GM23248 (cell line): ENCODE data around the gene SNRPD3. TPM values are rescaled to one million over a fixed set of nuclear protein-coding genes. Genes with fewer than 3 reads are reported as not detected.

Experiments
- DNase-seq: peaks from one replicate; pipeline ENCODE4 v3.0.0-alpha.2; 2015
- H2AFZ ChIP-seq: fragments of 200-600 bp; sonication (generic); 2 replicates; pipeline ENCODE4 v1.6.1; 2016; ENCODE audit warnings: antibody characterized with exemption
- H3F3A ChIP-seq: fragments of 200-600 bp; sonication (generic); 2 replicates; pipeline ENCODE4 v1.6.1; 2016; ENCODE audit warnings: mild to moderate bottlenecking, antibody characterized with exemption, mixed run types; ENCODE audit not compliant: insufficient read depth
- H3K27ac ChIP-seq: fragments of 200-600 bp; sonication (generic); 2 replicates; pipeline ENCODE4 v1.5.1; 2016; ENCODE audit warnings: mild to moderate bottlenecking
- H3K27me3 ChIP-seq: fragments of 200-600 bp; sonication (generic); replicated peaks from 2 replicates; pipeline ENCODE4 v1.6.1; 2016; ENCODE audit warnings: mild to moderate bottlenecking; ENCODE audit not compliant: insufficient read depth
- H3K36me3 ChIP-seq: fragments of 200-600 bp; sonication (generic); 2 replicates; pipeline ENCODE4 v1.6.1; 2016; ENCODE audit warnings: low read depth, mild to moderate bottlenecking
- H3K4me1 ChIP-seq: fragments of 200-600 bp; sonication (generic); 2 replicates; pipeline ENCODE4 v1.6.1; 2016; ENCODE audit warnings: mild to moderate bottlenecking; ENCODE audit not compliant: insufficient read depth
- H3K4me2 ChIP-seq: fragments of 200-600 bp; sonication (generic); one replicate; pipeline ENCODE4 v1.6.1; 2016; ENCODE audit warnings: mild to moderate bottlenecking; ENCODE audit not compliant: unreplicated experiment
- H3K4me3 ChIP-seq: fragments of 200-600 bp; sonication (generic); 2 replicates; pipeline ENCODE4 v1.5.1; 2016; ENCODE audit warnings: mild to moderate bottlenecking
- H3K79me2 ChIP-seq: fragments of 200-600 bp; sonication (generic); 2 replicates; pipeline ENCODE4 v1.6.1; 2016; ENCODE audit warnings: mild to moderate bottlenecking; ENCODE audit not compliant: insufficient read depth
- H3K9ac ChIP-seq: fragments of 200-600 bp; sonication (generic); 2 replicates; pipeline ENCODE4 v1.6.1; 2016; ENCODE audit warnings: mild to moderate bottlenecking
- H3K9me2 ChIP-seq: fragments of 200-600 bp; sonication (generic); 2 replicates; pipeline ENCODE4 v1.6.1; 2016; ENCODE audit warnings: mixed run types, mild to moderate bottlenecking, moderate library complexity; ENCODE audit not compliant: insufficient read depth
- H3K9me3 ChIP-seq: fragments of 200-600 bp; sonication (generic); one replicate; pipeline ENCODE4 v1.6.1; 2017; ENCODE audit warnings: low read depth
- H4K20me1 ChIP-seq: fragments of 200-600 bp; sonication (generic); 2 replicates; pipeline ENCODE4 v1.6.0; 2016; ENCODE audit not compliant: insufficient read depth
- EZH2 ChIP-seq: fragments of 200-600 bp; sonication (generic); IDR thresholded peaks from 2 replicates; pipeline ENCODE4 v1.6.1; 2018; ENCODE audit warnings: antibody characterized with exemption, mild to moderate bottlenecking; ENCODE audit not compliant: insufficient read depth, poor library complexity, severe bottlenecking
- EZH2phosphoT487 ChIP-seq: fragments of 200-600 bp; sonication (generic); IDR thresholded peaks from 2 replicates; pipeline ENCODE4 v1.6.1; 2018; ENCODE audit warnings: antibody characterized with exemption, moderate library complexity, mild to moderate bottlenecking, low read depth; ENCODE audit not compliant: insufficient read depth
- WGBS, 2 experiments: methylation state at CpG; one replicate each; pipeline ENCODE4 v1.1.6; 2015 to 2017; ENCODE audit warnings: low lambda C conversion rate in 2 of 2, low coverage in 1 of 2; ENCODE audit errors: missing lambda C conversion rate in 2 of 2; 5-methylcytosine and 5-hydroxymethylcytosine counted together
- in situ Hi-C: fragments of 300-500 bp; cut with MboI; formaldehyde crosslinking; loops from 2 replicates; pipeline ENCODE4 v1.15.0; 2020
- polyA plus RNA-seq: library from polyadenylated mRNA; unstranded; fragments of >200 nt; fragmentation: Nextera tagmentation; extraction: Ambion mirVana; gene quantifications from 2 replicates; pipeline ENCODE4 v1.2.1, GENCODE V29; 2016
- total RNA-seq: library from RNA; depleted of rRNA; stranded (reverse); fragments of >200 nt; shearing (Covaris generic); gene quantifications from 2 replicates; pipeline ENCODE4 v1.2.3, GENCODE V29; 2014

Gene SNRPD3
- total and polyA plus RNA-seq, 2 experiments from 2014 or later, result 106 to 109 TPM

DNA sequence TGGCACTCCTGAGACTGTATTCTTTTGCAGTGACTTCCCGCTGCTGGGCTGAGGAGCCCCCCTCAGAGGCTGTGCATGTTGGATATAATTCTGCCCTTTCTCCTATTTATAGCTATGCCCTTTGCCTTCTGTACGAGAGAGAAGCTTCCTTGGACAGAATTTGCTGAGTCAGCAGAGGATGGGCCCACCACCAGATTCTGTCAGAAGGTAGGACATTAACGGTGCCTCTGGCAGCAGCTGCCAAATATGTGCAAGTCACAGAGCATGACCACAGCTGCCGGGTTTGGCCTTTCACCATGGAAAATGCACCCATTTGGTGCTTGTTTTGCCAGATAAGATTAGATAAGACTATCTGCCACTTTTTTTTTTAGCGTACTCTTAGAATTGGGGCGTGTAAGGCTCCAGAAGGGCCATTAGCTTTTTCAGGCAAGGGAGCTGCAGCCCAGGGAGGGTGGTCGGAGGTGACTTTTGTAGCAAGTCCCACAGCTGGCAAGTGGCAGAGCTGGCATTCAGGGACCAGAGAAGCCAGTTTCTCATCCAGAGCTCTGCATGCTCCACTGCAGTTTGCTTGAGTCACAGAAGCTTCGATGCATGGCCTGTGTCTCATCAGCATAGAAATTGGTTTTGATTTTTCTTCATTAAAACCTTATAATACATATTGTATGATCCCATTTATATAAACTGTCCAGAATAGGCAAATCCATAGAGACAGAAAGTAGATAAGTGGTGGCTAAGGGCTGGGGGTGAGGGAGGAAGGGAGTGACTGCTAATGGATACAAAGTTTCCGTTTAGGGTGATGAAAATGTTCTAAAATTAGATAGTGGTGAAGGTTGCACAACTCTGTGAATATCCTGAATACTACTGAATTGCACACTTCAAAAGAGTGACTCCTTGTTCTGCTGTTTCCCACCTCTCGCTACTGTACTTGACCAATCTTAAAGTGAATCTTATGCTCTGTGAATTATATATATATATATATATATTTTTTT is 44.9 kb upstream of the SNRPD3 start:
- peak; percentile 83 for DNase-seq
- Histone ChIP-seq H3K4me1 (peaks cover 16% of the 10 kb centered on the region), H2AFZ (no peak overlapping the region), H3K4me2 (peak overlapping the region; percentile 3), H3K9ac (no peak overlapping the region), H3K36me3 (no peaks in the 10 kb centered on the region), H3F3A (0 out of 2 replicates have a peak, but pooled peaks cover 9% of the 10 kb centered on the region), H4K20me1 (no peaks in the 10 kb centered on the region), H3K4me3 (no peak overlapping the region), H3K79me2 (no peaks in the 10 kb centered on the region), H3K27ac (no peak overlapping the region), H3K9me2 (no peaks in the 10 kb centered on the region), H3K9me3 (no peaks in the 10 kb centered on the region), H3K27me3 (0 out of 2 replicates have a peak, but pooled peaks cover 9% of the 10 kb centered on the region)
- TF ChIP-seq EZH2phosphoT487 (0 out of 2 replicates have a peak, but pooled peaks have one; percentile 75), EZH2 (no peak)
- in situ Hi-C loops, result loop anchor here (10.0 kb wide), 1 partner anchor 186 kb away; no protein-coding TSS in a partner anchor
- 61 to 65% methylated on average over 10 of the region's 10 CpGs for WGBS, 2 experiments

DNA sequence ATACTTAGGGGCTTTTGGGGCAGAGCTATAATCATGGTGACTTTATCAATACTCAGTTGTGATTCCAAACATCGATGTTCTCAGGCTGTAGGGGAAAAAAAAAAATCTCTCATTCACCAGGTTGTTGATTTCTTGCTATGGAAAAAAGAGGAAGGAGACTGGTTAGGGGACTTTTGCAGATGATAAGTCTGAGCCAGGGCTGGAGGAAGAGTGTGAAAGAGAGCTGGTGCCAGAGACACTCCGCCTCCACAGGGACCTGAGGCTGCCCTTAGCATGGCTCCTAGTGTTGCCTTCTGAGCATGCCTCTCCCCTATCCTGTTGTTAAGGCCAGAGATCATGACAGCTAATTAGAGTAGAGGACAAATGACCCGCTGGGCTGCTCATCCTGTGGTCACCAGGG is 43.8 kb upstream of the SNRPD3 start:
- H3K27ac ChIP-seq, result no peak overlapping the region
- no peak overlapping the region for H3K4me3 ChIP-seq
- no peaks in the 10 kb centered on the region for H3K79me2 ChIP-seq
- in situ Hi-C loops, result loop anchor here (10.0 kb wide), 1 partner anchor 187 kb away; no protein-coding TSS in a partner anchor
- 0 out of 2 replicates have a peak, but pooled peaks cover 9% of the 10 kb centered on the region for H3K27me3 ChIP-seq
- H3K9me3 ChIP-seq, result no peaks in the 10 kb centered on the region
- H3K4me1 ChIP-seq, result peaks cover 19% of the 10 kb centered on the region
- DNase-seq, result no peak
- no peaks in the 10 kb centered on the region for H3K36me3 ChIP-seq
- no peaks in the 10 kb centered on the region for H3K9me2 ChIP-seq
- no peaks in the 10 kb centered on the region for H4K20me1 ChIP-seq
- no peak overlapping the region for H3K9ac ChIP-seq
- H3F3A ChIP-seq, result peaks cover 19% of the 10 kb centered on the region
- H3K4me2 ChIP-seq, result no peak overlapping the region
- H2AFZ ChIP-seq, result no peak overlapping the region
- 94 to 99% methylated on average over 3 of the region's 3 CpGs for WGBS, 2 experiments
- TF ChIP-seq EZH2 (no peak), EZH2phosphoT487 (no peak)

DNA sequence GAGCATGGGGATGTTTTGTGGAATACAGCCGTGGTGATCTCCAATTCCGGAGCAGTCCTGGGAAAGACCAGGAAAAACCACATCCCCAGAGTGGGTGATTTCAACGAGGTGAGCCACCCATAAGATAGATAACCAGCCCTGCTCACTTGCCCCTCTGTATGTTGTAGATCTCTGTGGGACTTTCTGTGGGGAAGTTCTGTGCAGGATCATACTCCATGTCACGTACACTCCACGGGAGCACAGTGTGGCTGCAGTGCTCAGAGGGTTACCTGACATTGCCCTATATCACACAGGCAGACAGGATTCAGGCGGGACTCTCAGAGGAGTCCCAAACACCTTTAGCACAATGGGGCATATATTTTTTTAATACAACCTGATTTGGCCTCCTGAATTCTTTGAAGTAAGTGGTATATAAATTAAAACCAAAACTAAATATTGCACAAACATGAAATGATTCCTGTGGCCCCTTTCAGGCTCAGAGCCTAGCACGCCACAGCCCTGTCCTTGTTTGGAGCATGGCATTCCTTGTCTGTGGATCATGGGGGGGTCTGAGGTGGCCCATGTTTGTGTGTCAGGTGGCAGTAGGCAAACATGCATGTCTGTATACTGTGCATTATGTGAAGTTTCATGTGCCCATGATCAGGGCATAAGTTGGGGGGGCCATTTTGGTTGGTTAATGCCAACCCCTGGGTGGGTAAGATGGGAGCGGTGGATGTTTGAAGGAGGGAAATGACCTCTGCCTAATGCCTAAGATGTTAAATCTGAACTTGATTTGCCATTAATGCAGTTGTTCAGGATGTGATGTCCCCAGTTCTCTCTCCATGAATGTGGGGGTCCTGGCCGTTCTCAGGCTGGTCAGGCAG is 42.2 kb upstream of the SNRPD3 start:
- Histone ChIP-seq H3K9me2 (no peaks in the 10 kb centered on the region), H3K27ac (no peak overlapping the region), H3K79me2 (no peaks in the 10 kb centered on the region), H2AFZ (no peak overlapping the region), H3K9ac (no peak overlapping the region), H3K4me2 (no peak overlapping the region), H3K27me3 (0 out of 2 replicates have a peak, but pooled peaks cover 9% of the 10 kb centered on the region), H3K4me3 (no peak overlapping the region), H3K4me1 (peaks cover 19% of the 10 kb centered on the region), H3K9me3 (no peaks in the 10 kb centered on the region), H3F3A (peaks cover 21% of the 10 kb centered on the region), H3K36me3 (no peaks in the 10 kb centered on the region), H4K20me1 (no peaks in the 10 kb centered on the region)
- DNase-seq, result no peak
- in situ Hi-C loops, result loop anchor here (10.0 kb wide), 1 partner anchor 189 kb away; no protein-coding TSS in a partner anchor
- TF ChIP-seq EZH2phosphoT487 (no peak), EZH2 (no peak)
- 79 to 84% methylated on average over 9 of the region's 9 CpGs for WGBS, 2 experiments
